ENCODE data around the gene NTRK1.

NTRK1 gene

DNA sequence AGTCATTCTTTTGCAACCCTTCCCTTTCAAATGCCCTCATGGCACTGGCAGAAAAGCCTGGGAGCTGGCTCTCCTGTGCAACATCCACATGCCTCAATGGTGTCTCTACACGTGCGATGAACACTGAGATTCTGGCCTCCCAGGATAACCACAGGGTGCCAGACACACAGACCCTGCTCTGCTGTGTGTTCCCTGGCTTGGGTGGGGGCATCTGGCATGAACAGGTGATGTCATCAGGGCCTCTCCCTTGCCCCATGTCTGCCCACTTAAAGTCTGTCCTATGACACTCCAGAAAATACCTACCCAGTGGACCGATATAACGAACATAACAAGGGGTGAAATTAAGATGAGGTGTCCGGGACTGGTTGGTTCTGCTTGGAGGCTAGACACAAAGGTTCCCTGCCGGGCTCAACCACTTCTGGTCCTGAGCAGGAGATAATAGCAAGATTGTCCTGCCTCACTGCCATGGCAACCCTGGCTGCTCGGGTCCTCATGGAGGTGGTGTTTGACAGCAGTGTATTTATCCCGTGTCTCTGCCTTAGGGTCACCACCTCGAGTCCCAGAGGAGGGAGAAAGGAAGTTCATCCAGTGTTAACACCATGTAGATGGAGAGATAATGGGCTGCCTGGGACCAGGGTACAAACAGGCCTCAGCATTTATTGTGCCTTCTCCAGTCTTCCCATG is 21.1 kb upstream of the NTRK1 start:
- no peak for DNase-seq

DNA sequence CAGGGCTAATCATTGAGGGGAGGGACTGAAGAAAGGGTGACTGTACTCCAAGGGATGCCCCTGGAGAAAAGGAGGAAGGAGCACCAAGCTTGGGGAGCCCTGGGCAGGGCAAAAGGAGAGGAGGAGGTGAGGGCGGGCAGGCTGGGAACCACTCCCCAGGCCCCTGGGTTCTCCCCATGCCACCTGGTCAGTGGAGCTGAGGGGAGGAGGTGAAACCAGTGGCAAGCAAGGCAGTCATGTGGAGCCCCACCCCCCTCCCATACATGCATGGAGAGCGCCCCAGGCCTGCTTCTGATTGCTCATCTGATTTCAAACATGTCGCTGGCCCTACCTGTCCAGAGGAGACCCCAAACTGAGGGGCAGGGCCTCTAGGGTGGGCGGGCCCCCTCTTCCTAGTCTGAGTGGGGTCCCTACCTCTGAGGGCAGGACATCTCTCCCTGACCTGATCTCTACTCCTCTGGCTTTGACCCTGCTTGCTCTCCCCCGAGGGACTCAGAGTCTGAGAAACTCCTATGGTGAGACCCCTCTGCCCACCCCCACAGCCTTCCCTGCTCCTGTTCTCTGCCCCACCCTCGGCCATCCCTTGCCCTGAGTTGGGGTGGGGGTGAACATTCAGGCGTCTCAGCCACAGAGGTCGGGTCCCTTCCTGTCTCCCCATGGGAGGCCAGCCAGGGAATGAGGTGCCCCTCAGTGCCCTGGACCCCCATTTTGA is 20.3 kb upstream of the NTRK1 start:
- no peak for DNase-seq

DNA sequence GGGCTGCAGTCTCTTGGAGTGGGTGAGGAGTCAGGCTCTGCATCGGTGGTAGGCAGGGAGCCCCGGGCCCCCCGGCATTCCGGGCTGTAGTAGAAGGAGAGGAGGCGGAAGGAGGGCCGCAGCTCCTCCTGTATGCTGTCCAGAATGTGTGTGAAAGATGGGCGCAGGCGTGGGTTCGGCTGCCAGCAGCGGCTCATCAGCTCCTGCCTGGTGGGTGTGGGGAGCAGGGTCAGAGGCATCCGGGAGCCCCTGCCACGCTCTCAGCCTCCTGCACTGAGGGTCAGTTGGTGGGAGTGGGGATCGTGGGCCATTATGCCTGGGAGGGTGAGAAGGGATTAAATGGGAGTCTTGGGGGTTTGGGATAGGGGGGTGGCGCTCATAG is 19.8 kb upstream of the NTRK1 start:
- DNase-seq, result no peak

DNA sequence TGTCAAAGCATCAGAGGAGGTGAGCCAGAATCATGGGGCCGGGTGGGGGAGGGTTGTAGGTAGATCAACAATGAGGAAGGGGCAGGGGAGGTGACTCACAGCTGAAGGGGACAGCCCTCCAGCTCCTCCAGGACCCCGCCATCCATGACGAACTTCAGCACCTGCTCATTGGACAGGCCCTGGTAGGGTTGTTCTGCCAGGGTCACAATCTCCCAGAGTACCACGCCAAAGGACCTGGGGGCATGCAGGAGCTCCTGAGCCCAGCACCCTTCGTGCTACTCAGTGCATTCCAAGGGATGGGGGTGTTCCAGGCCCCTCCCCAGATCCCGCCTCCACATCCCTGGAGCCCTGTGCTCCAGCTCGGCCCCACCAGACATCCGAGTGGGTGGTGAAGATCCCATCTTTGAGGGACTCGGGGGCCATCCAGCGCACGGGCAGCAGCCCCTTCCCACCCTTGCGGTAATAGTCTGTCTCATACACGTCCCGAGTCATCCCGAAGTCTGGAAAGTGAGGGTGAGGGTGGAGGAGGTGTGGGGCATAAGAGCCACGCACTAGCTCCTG is 19.3 kb upstream of the NTRK1 start:
- DNase-seq, result no peak

DNA sequence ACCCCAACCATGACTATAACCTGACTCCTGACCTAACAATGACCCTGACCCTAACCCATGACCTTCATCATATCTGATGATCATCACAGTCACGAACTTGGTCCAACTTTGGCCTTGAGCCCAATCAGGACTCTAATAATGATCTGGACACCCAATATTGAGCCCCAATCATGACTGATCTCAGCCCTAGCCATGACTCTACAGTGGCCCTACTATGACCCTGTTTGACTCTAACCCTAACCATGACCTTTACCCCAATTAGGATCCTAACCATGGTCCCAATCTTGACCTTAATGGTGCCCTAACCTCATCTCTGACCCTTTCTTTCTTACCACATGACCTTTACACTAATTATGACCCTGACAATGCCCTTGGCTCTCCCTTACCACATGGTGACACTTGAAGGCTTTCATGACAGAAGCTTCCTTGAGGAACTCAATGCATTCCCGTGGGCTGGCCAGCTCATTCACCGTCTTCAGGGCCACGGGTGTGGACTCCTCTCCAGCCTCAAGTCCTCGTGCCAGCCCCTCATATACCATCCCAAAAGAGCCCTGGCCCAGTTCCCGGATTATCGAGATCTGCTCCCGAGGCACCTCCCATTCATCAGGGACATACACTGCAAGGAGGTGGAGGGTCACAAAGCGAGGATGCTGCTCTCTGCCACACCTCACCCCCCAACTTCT is 17.9 kb upstream of the NTRK1 start:
- DNase-seq, result no peak

DNA sequence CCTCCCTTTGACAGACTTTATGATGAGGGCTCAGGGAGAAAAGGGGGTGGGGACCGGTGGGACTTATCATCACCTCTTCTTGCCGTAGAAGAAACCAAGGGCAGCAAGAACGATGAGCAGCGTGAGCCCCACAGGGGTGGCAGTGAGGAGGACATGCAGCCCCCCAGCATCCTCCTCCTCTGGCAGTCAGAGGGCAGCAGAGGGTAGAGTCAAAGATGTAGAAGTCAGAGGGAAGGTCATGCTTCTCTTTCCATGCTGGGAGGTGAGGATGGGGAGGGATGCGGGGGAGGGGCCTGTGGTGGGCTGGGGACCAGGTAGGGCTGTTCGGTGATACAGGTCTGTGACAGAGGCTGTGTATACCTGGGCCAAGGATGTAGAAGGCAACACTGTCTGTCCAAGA is 16.6 kb upstream of the NTRK1 start:
- no peak for DNase-seq

DNA sequence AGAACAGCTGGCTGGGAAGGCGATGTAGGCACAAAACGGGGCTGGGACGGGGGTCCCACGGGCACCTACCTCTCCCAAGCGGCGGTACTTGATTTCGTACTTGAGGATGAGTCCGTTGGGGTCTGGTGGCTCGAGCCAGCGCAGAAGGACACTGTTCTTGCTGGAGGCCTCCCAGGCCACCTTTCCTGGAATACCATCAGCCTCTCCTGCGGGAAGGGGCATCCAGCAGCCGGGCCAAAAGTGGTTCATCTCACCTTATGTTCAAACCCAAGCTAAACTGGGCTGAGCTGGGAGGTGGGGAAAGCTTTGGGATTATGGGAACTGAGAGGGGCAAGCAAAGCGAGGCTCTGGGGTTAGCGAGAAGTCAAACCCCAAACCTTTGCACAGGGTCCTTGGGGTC is 16.0 kb upstream of the NTRK1 start:
- no peak for DNase-seq

DNA sequence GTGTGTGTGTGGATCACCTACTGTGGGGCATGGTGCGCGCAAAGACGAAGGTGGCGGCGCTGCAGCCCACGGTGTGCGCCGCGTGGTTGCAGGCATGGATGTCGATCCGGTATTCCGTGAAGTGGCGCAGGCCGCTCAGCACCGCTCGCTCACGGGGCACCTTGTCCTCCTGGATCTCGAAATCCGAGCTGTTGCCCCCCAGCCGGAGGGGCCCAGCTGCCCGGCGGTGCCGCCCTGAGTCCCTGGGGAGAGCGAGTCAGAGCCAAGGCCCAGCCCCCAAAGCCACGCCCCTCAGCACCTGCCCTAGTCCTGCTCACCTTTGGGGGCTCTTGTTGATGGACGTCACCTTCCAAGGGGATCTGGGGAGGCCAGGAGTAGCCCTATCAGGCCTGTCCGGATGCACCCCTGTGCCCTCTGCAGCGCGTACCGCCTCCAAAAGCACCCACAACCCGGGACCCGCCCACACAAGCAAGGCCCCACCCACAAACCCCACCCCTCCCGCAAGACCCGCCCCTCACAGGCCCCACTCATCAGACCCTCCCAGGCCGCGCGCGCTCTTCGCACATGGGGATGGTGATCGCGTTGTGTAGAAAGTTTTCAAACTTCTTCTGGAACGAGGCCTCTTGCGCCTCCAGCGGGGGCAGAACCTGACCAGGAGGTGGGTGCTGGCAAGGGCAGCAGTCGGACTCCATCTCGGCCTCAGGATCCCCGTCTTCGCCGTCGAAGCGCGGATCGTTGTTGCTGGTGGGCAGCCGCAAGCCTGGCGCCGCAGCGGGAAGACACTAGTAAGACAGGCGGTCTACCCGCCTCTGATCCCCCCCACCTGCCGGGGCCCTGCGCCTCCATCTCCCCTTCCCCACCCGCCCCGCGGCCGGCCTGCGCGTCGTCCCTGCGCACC is 15.4 kb upstream of the NTRK1 start:
- DNase-seq, result no peak

DNA sequence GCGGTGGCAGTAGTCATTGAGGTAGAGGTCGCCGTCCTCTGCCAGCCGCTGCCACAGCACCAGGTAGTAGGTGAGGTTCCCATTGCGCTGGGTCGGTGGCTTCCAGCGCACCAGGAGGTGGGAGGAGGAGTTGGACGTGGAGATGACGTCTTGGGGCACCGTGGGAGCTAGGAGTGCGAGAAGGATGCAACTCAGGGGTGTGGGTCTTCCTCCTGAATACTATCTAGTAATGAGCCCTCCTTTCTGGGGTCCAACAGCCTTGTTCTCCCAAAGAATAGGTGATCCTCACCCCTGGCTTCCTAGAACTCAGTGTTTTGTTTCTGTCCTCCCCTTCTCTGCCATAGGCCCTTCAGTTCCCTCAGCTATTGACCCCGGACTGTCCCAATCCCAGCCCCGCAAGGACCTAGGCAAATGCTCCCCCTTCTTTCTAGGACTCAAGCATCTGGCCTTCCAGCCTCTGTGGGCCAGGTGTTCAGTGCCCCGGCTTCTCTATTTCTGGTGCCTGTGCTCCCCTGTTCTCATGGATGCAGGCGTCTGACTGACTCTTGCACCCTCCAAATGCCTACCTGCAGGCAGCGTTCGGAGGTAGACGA is 14.6 kb upstream of the NTRK1 start:
- DNase-seq, result no peak

DNA sequence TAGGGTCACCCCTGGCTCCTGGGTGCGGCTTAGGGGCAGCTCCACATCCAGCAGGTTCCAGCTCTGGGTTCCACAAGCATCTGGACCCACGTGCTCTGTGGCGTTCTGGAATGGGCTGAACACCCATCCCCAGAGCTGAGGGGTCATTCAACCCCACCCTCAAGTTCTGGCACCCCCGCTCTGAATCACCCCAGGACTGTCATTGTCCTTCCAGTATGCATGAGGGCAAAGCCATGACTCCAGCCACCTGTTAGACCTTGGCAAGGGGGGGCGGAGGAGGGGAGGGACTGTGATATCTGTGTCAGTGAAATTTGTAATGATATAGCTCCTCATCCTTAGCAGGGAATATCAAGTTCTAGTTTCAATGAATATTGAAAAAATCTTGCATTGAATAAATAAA is 14.0 kb upstream of the NTRK1 start:
- no peak for DNase-seq

DNA sequence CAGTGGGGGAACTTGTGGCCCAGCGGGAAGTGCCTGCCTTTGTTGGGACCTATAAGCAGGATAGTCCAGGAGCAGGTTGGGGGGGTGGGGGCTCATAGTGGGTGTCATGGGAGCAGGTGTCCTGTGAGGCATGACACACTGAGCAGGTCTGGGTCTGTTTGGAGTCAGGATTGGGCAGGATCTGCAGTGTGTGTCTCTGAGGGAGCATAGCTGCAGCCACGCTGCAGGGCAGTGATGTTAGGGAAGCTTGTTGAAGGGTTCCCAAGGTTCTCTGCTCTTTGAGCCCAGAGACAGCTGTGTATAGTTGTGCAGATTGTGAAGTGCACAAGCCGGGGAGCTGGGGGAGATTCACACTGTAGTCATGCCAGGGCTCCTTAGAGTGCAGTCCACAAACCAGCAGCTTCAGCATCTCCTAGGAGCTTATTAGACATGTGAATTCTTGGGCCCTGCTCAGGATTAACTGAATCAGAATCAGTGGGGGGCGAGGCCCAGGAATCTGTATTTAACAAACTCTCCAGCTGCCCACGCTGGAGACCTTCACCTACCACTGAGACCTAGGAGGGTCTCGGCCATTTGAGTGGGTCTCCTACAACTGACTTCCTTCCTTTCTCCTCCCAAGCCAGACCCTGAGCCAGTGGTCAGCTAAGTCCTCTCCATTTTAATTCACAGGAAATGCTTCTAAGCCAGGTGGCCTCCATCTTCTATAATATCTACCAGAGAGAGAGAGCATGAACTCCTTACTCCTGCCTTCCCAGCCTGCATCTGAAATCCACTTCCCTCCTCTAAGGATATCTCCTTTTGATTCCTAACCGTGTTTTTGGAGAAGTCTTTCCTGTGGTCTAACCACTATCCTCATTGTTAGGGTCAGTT is 12.8 kb upstream of the NTRK1 start:
- DNase-seq, result no peak

DNA sequence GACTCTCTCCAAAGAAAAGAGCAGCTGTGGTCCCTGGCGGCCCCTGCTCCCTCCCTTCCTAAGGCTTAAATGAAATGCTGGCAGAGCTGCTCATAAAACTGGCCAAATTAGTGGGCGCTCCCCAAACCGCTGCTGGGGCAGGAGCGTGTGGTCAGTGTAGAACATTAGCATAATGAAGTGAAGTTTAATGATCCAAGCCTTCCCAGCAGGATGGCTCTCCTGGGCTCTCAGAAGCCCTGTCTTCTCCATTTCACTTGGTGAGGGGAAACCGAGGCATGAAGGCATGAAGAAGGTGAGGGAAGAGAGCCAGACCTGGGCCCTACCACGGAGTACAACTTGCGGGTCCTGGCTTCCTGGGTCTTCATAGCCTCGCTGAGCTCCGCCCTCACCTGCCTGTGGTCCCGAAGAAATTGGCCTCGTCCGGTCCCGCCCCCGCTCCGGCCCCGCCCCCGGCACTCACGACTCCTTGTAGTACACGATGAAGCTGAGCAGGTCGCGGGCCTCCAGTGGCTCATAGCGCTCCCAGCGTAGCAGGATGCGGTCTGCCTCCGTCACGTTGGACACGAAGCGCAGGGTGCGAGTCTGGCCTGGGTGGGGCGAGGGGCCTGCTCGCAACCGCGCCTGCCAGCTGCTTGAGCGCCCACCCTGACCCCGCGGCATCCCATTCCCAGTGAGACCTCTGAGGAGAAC is 12.1 kb upstream of the NTRK1 start:
- DNase-seq, result no peak

DNA sequence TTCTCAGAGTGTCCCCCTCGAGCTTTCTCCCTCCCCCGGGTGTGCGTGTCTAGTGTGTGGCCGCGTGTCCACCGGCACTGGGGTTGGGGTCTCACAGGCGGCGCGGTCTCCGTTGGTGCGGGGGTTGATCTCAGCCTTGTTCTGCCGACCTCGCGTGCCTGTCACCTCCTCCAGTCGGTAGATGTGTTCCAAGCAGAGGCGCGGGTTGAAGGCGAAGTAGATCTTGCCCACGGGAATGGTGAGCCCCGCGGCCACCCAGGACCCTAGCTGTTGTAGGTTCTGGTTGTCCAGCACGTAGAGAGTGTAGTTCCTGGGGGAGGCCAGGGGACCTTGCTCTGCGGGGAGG is 11.5 kb upstream of the NTRK1 start:
- DNase-seq, result no peak

DNA sequence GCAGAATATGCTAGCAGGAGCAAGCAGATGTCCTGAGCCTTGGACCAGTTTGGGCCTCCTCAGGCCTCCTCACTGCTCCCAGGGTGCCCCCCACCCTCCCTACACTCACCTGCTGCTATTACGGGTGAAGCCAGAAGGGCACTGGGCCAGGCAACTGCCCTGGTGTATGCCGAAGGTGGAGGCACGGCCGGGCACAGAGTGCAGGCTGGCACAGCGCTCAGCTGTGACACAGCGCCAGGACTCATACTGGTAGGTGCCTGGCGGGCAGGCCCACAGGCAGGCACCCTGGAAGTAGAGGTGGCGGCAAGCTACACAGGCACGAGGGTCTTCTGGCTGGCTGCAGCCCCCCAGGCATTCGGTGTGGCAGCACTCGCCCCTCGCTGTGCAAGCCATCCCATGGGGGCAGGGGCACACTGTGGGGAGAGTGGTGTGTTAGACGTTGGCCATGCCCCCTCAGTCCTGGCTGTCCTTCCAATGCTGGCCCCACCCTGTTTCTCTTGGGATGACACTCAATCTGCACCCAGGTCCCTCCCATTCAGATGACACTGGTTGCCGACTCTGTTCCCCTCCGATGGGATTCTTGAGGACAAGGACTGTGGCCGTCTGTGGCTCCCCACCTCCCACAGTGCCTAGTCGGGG is 8.8 kb upstream of the NTRK1 start:
- DNase-seq, result no peak

DNA sequence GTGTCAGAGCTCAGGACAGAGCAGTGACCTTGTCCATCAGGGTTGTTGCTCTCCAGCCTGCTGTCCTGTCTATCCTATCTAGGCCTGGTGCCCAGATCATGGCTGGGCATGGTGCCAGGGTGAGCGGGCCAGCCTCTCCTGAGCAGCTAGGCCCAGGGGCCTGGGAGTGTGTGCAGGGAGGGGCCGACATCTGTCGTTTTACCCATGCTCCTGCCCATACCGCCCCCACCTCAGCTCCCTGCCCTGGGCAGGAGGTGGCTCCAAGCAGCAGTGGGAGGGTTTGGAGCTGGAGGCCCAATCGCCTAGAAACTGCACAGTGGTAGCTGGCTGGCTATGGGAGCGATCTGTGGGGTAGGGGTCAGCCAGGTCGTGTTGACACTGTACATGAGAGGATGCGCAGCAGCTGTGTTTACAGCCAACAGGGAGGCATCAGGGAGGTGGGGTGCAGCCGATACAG is 8.2 kb upstream of the NTRK1 start:
- DNase-seq, result peak; percentile 60

DNA sequence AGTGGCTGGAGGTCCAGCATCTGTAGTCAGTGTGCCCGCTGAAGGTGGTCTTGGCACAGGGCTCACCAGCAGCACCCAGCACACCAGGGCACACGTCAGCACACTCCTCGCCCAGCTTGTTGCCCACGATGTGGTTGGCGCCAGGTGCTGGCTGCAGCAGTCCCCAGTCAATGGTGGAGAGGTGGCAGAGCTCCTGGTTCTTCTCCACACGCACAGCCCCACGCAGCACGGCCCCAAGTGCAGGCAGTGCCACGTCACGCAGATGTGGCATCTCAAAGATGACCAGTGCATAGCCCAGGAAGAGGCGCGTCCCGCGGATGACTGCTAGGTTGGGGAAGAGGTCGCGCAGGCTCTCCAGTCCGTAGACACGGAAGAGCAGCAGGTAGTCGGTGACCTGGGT is 6.9 kb upstream of the NTRK1 start:
- DNase-seq, result no peak

DNA sequence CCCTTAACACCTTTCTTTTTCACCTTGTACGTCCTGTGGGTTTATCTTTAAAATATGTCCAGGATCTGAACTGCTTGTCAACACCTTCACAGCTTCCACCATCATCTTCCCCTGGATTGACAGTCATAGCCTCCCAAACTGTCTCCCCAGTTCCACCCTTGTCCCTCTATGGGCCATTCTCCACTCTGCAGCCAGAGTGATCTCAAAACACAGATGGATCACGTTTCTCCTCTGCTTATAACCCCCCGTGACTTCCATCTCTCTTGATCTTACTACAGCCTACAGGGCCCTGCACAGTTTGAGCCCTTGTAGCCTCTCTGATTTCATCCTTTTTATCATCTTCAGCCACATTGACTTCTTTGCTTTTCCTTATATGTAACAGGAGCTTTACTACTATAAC is 6.0 kb upstream of the NTRK1 start:
- no peak for DNase-seq

DNA sequence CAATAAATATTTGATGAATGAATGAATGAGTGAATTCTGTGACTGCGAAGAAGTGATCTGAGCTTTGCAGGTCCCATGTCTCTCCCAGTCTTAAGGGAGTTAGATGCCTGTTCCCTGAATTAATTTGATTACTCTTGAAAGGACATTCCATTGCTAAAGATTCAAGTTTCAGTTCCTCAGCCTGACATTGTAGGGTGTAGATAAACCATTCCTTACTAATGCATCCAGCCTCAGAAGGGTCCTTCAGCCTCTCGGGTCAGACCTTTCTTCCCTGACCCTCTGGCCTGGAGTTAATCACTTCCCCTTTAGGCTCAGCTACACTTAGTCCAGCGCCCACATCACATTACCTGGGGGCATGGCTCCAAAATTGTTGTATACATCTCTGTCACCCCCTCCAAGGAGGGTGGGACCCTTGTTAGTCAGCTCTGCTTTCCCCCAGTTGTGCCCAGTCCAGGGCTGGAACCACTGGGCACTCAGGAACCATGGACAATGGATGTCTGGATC is 4.3 kb upstream of the NTRK1 start:
- no peak for DNase-seq

DNA sequence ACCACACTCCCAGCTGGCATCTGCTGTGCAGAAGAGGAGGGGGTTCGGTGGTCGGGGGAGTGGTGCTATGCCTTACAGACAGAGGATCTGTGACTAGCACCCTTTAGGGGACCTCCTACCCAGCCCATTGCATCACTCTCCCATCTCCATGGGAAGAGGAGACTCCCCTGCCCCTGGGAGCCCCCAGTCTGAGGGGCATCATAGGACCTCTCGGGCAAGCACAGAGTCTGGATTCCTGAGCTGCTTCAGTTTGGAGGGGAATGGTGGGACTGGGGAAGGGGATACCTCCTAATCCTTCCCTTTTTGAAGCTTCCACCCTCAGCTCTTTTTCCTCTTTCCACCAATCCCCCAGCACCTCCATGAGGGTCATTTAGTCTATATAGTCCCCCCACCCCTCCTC is 3.1 kb upstream of the NTRK1 start:
- DNase-seq, result no peak

DNA sequence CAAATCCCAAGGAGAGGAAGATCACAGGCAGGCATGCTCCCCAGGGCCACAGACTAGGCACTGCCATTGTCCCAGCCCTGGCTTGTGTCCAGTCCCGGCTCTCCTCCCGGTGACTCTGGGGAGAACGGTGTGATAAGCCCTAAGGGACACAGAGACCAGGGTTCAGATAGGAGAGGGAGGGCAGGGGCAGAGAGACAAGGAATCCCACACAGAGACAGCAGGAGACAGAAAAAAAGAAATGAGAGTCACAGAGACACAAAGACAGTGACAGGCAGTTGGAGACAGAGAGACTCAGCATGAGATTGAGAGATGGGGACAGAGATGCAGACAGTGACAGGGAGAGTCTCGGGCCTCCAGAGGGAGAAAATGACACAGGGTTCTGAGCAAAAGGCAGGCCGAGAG is 2.1 kb upstream of the NTRK1 start:
- no peak for DNase-seq

Data from NCI-H2107 (cell line).